NCI-H446 treated with DMSO at 0.1 percent for 48 hours (cell line): ENCODE measurements around the gene AKTIP.
"Not testable (repeated sequence)": the region's sequence is repeated elsewhere in the genome, so short reads cannot be mapped to it uniquely, and the experiment has no call there.

Source experiments
- DNase-seq: peaks from one replicate; lab custom pipeline; 2025; lab: John Stamatoyannopoulos, UW

The AKTIP gene

GRCh38 chr16:53515811-53516210 lies 12.8 kb upstream of the AKTIP start:
- no peak for DNase-seq

DNA sequence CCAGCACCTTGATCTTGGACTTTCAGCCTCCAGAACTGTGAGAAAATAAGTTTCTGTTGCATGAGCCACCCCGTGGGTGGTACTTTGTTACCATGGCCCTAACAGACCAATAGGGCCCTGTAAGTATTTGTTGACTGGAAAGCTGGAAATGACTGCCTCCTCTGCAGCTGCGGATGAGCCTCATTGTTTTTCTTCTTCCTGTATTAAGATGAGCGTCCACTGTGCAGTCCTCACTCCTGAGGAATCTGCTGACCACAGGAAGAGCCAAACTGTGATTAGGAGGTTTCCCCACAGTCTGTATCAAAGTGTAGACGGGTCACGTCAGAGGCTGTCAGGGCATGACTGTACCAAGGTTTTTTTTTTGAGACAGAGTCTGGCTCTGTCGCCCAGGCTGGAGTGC lies 12.2 kb upstream of the AKTIP start:
- DNase-seq, result no peak

DNA sequence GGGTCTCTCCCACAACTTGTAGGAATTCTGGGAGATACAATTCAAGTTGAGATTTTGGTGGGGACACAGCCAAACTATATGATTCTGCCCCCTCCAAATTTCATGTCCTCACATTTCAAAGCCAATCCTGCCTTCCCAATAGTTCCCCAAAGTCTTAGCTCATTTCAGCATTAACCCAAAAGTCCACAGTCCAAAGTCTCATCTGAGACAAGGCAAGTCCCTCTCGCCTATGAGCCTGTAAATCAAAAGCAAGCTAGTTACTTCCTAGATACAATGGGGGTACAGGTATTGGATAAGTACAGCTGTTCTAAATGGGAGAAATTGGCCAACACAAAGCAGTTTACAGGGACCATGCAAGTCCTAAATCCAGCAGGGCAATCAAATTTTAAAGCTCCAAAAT lies 9.8 kb upstream of the AKTIP start:
- DNase-seq, result not testable (repeated sequence)

DNA sequence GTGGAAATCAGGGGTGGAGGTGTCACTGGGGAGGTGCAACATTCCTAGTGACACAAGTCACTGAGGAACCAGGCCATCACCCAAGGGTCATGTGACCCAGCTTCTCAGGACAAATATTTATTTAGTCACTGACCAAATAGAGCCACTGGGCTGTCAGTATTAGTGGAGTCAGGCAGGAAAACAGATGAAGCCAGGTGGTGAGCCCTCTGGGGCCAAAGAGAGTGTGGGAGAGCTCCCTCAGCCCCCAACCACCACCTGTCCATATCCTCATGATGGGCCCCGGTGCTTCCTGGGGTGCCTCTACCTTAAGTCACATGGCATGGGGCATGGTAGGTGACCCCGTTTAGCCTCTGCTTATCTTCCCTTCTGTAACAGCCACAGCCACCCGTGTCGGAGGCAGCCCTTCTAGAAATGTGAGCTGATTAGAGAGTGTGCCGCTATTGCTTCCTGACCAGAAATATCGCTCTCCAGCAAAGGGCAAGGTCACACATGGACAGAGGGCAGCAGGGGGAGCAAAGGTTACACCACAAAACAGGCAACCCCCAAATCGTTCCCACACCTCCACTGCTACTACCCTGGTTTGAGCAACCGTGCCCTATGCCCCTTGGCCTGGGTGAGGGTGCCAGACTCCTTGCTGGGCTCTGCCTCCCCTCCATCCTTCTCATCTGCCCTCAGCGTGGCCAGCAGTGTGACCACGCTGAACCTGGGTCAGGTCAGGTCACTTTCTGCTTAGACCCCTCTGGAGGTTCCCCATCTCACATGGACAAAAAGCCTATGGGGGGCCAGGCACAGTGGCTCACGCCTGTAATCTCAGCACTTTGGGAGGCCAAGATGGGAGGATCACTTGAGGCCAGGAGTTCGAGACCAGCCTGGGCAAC lies 8.6 kb upstream of the AKTIP start:
- no peak for DNase-seq

GRCh38 chr16:53511084-53511402 lies 8.0 kb upstream of the AKTIP start:
- no peak for DNase-seq

DNA sequence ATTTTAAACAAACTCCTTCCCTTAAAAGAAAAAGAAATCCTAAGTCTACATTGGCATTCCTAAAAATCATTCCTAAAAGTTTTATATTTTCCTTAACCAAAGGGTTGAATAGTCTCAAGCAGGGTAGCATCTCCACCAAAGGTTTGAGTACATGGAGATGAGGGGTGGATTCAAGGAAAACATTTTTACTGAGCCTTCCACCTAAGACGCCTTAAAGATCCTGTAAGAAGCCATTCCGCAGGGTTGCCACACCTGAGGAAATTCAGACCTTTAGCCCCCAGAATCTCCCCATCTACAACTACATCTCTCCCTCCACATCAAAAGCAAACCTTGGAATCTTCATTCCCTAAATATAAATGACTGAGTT lies 7.7 kb upstream of the AKTIP start:
- DNase-seq, result no peak

- DNase-seq, result peak; percentile 4
Measured at GRCh38 chr16:53509906-53510703, 7.1 kb upstream of the AKTIP start.

- DNase-seq, result no peak
Measured at GRCh38 chr16:53507464-53508179, 4.6 kb upstream of the AKTIP start.

DNA sequence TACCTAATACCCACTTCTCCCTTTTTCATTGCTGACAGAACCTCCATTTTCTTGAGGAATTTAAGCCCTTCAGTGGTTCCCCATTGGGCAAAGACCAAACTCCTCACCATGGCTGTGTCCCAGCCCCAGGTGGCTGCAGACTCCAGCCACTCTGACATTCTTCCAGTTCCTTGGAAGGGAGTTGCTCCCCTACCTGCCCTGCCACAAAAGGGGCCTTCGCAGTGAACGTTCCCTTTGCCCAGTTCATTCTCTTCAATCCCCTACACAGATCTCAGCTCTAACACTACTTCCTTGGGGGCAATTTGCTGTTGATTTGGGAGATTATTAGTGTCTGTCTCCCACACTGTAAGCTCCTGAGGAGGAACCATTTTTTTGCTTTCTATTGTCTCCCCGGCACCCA lies 3.2 kb upstream of the AKTIP start:
- DNase-seq, result no peak

DNA sequence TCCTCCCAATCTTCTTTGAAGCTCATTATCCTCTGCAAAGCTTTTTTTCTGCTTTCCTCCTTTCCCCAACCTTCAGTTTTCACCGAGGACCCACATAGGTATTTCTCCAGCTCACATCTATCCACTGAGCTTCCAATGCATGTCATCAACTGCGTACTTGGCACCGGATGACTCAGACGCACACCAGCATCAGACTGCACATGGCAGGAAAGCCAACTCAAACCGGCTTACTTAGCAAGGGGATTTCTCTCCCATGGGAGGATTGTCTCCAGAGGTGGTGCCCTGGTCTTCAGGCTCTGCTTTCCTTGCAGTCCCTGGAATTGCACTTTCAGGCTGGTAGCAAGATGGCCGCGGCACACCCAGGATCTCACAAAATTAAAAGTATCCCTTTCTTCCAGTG lies 1.7 kb upstream of the AKTIP start:
- DNase-seq, result no peak

GRCh38 chr16:53503991-53504663 lies 1.1 kb upstream of the AKTIP start:
- DNase-seq, result no peak

DNA sequence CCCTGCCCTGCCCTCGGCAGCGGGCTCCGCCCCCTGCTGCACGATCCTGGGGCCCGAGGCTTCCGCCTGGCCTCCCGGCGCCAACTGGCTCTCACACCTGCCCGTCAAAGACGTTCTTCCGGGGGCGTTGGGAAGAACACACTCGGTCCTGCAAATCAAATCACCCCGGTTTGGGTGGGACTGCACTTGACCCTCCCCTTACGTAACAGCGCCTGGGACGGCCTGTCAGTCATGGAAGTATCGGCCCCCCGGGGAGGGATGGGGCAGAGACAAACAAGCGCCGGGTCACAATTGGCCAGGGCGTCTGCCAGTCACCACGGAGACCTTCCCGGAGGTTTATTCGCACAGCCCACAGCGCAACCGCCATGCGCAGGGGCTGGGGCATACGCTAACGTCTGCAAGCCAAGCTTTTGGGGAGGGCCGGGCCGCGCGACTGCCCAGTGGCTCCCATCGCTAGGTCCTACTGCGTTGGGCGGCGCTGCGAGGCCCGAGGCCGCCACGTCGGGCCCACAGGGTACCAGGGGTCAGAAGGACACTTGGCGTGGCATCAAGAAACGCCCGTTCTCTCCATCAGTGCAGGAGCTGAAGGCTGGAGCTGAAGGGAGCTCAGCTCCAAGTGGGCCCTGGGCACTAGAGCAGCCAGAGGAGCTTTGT lies 388 bp upstream of the AKTIP start:
- peak; percentile 98 for DNase-seq

DNA sequence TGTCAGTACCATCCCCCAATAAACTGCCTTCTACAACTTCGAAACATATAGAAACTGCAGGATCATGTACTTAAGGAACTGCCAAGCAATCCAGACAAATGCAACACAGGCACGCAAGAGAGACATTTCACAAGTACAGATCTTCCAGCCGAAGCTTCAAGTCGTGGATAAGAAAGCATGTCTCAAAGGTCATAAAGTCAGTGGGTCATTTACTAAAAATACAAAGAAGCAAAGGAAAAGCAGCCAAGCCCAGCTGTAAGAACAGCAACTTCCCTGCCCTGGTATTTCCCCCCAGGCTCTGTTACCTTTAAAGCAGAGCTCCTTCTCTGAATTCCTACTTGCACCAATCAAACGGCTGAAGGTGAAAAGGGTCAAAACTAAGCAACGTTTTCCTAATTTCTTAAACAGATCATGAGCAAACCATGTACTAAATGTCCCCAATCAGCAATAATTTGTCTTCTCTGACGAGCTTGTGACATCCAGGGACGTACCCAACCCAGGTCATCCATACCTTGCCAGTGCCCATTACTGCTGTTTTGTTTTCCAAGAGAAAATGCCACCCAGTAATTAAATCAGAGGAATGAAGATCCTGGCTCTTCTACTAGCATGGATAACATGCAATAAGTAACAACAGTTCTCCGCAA lies 1.7 kb downstream of the AKTIP start:
- DNase-seq, result no peak

- DNase-seq, result no peak
Measured at GRCh38 chr16:53498984-53499383, 4.0 kb downstream of the AKTIP start.

DNA sequence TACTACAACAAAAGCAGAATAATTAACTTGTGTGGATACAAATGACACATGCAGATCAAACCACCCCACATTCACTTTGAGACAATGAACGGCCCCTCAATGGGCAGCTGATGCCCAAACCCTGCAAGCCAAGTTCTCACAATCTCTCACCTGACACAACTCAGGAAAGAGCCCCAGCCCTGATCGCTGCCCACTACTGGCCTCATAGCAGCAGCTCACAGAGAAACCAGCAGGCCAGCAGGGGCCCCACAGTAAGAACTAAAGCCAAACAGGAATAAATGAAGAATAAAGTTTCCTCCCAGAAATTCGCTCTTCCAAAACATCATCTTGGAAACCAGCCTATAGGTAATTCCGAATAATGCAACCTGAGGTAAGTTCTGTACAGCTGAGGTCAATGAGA lies 7.7 kb downstream of the AKTIP start:
- no peak for DNase-seq

GRCh38 chr16:53494636-53495035 lies 8.4 kb downstream of the AKTIP start:
- no peak for DNase-seq

GRCh38 chr16:53492503-53492902 lies 10.5 kb downstream of the AKTIP start:
- no peak for DNase-seq

DNA sequence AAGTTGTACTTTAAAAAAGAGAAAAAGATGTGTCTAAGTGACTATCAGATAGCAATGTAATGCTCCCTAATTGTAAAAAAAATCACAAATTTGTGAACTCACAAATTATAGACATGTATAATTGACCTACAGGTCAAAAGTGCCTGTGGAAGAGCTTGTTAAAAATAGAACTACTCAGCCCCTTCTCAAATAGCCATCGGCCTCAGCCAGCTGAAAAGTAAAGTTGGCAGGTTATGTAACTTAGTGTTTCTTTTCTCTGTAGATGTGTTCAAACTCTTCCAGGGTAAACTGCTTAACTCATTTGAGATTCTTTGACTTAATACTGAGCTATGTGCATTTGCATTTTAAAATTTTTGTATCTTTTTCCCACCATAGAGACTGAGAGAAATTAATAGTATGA lies 13.3 kb downstream of the AKTIP start:
- DNase-seq, result no peak

- no peak for DNase-seq
Measured at GRCh38 chr16:53486230-53486629, 16.8 kb downstream of the AKTIP start.

DNA sequence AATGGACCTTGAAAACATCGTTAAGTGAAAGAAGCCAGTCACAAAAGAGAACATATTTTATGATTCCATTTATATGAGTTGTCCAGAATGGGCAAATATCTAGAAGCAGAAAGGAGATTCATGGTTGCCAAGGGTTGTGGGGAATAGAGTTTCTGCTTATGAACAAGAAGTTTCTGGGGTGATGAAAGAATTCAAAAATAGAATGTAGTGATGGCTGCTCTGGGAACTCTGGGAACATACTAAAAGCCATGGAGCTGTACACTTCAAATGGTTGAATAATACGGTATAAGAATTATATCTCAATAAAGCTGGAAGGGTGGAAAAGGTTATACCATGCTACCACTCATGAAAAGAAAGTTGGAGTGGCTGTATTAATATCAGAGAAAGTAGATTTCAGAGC lies 18.5 kb downstream of the AKTIP start:
- no peak for DNase-seq

DNA sequence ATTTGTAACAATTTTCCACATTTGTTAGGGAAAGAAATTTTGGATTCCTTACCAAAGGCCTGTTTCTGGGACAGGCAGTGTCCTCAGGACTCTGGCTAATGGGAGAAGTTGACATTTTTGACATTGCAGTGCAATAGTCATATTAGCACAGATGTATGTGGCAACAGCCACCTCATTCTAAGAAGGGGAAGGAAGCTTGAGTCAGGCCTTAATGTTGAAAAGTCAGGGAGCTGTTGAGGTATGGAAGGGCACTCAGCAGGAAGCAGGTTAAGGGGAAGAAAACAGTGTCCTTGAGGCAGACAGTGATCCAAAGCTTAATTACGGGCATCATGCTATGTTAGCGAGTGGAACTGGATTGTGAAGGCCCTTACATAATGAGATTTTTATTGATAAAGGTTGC lies 20.9 kb downstream of the AKTIP start:
- no peak for DNase-seq
